CD8-positive, alpha-beta memory T cell (primary cell): ENCODE results near the gene TECRL. TPM values are rescaled to one million over a fixed set of nuclear protein-coding genes. Genes with fewer than 3 reads are reported as not detected.

Experiments
- CTCF ChIA-PET: fragments of 350-600 bp; sonication (Branson Sonifier 250); formaldehyde crosslinking; loops from one replicate; lab custom pipeline; 2021; ENCODE audit warnings: antibody characterized with exemption; lab: Charles Lee
- POLR2A ChIA-PET: fragments of 350-600 bp; sonication (Branson Sonifier 250); formaldehyde crosslinking; loops from one replicate; lab custom pipeline; 2021; ENCODE audit warnings: antibody characterized with exemption; lab: Charles Lee
- DNase-seq, 5 donors: peaks; one replicate each; pipeline versions ENCODE4 v3.0.0 to v3.0.0-alpha.2; 2020 to 2022; ENCODE audit warnings: mixed read lengths in 1 of 5
- H3K27ac ChIP-seq: one replicate; pipeline ENCODE4 v1.7.0; 2013; ENCODE audit warnings: low read depth, mild to moderate bottlenecking, low read length, moderate library complexity
- H3K27me3 ChIP-seq: 2 replicates; pipeline ENCODE4 v1.7.0; 2013; ENCODE audit warnings: low read length, mild to moderate bottlenecking; ENCODE audit not compliant: insufficient read depth, poor library complexity, severe bottlenecking
- H3K36me3 ChIP-seq: 2 replicates; pipeline ENCODE4 v1.7.0; 2013; ENCODE audit warnings: mild to moderate bottlenecking, low read length, moderate library complexity; ENCODE audit not compliant: insufficient read depth
- H3K4me1 ChIP-seq: 2 replicates; pipeline ENCODE4 v1.7.0; 2013; ENCODE audit warnings: mild to moderate bottlenecking, low read length, moderate library complexity; ENCODE audit not compliant: insufficient read depth
- H3K4me3 ChIP-seq: 2 replicates; pipeline ENCODE4 v1.7.0; 2013; ENCODE audit warnings: mild to moderate bottlenecking, low read length
- H3K9me3 ChIP-seq: 2 replicates; pipeline ENCODE4 v1.7.0; 2013; ENCODE audit warnings: mild to moderate bottlenecking, low read length
- H3K27ac Mint-ChIP-seq, 8 donors: one replicate each; pipeline ENCODE4 v1.8.0; 2020 to 2021; ENCODE audit warnings: mixed read lengths in 8 of 8, mild to moderate bottlenecking in 6 of 8, inconsistent platforms in 3 of 8, moderate library complexity in 3 of 8
- H3K27me3 Mint-ChIP-seq, 2 donors: one replicate each; pipeline ENCODE4 v1.8.0; 2020 to 2021; ENCODE audit warnings: mixed read lengths in 2 of 2, mild to moderate bottlenecking in 1 of 2, moderate library complexity in 1 of 2
- H3K36me3 Mint-ChIP-seq, 3 donors: one replicate each; pipeline ENCODE4 v1.8.0; 2020 to 2021; ENCODE audit warnings: mixed read lengths in 3 of 3, inconsistent platforms in 1 of 3, mild to moderate bottlenecking in 1 of 3
- H3K4me1 Mint-ChIP-seq, 3 donors: one replicate each; pipeline ENCODE4 v1.8.0; 2020 to 2021; ENCODE audit warnings: mixed read lengths in 3 of 3, inconsistent platforms in 1 of 3, mild to moderate bottlenecking in 1 of 3
- H3K4me3 Mint-ChIP-seq, 7 donors: one replicate each; pipeline ENCODE4 v1.8.0; 2020 to 2021; ENCODE audit warnings: mixed read lengths in 7 of 7, mild to moderate bottlenecking in 6 of 7, moderate library complexity in 4 of 7, inconsistent platforms in 2 of 7
- H3K9me3 Mint-ChIP-seq, 5 donors: one replicate each; pipeline ENCODE4 v1.8.0; 2020 to 2022; ENCODE audit warnings: mixed read lengths in 5 of 5, mild to moderate bottlenecking in 3 of 5, moderate library complexity in 2 of 5, inconsistent platforms in 1 of 5
- polyA plus RNA-seq: library from polyadenylated mRNA; unstranded; fragments of 300-500 nt; fragmentation: Illumina TruSeq; gene quantifications from one replicate; pipeline ENCODE4 v1.2.3, GENCODE V29; 2021
- total RNA-seq, 2 experiments: library from RNA; stranded (reverse); gene quantifications; one replicate each; pipeline ENCODE4 v1.2.3, GENCODE V29; 2021

The TECRL gene
- total and polyA plus RNA-seq, 3 experiments from 2014 or later, result not detected

DNA sequence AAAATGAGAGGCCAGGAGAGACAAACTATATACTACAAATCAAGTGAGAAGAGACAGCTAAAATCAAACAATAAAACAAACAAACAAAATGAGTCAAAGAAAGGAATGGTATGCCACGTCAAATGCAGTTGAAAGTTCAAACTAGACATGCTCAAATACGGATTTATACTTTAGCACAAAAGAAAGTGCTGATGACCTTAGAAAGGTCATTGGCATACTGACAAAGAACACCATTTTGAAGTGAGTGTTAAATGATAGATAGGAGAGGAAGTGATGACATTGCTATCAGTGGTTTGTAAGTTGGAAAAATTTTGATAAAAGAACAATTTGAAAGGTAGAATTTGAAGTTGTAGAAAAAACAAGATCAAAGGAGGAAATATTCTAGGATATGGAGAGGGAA lies 55.3 kb downstream of the TECRL start:
- H3K36me3 Mint-ChIP-seq, result no peaks in the 10 kb centered on the region
- H3K27ac ChIP-seq, result no peak overlapping the region
- no peak overlapping the region for H3K4me3 Mint-ChIP-seq
- H3K36me3 ChIP-seq, result no peaks in the 10 kb centered on the region
- CTCF ChIA-PET, result no interaction called here
- H3K9me3 ChIP-seq, result no peaks in the 10 kb centered on the region
- H3K4me1 ChIP-seq, result no peaks in the 10 kb centered on the region
- H3K4me1 Mint-ChIP-seq, result no peaks in the 10 kb centered on the region
- no peak for DNase-seq
- no peak overlapping the region for H3K4me3 ChIP-seq
- POLR2A ChIA-PET, result no interaction called here
- peaks cover 0 to 33% (median 11%) of the 10 kb centered on the region in 5 donors for H3K9me3 Mint-ChIP-seq
- H3K27ac Mint-ChIP-seq, result no peak overlapping the region
- no peaks in the 10 kb centered on the region for H3K27me3 ChIP-seq
- H3K27me3 Mint-ChIP-seq, result no peaks in the 10 kb centered on the region

- H3K9me3 ChIP-seq, result no peaks in the 10 kb centered on the region
- H3K27ac ChIP-seq, result no peak overlapping the region
- DNase-seq, result no peak
- CTCF ChIA-PET, result no interaction called here
- no peaks in the 10 kb centered on the region for H3K27me3 Mint-ChIP-seq
- H3K4me3 ChIP-seq, result no peak overlapping the region
- H3K36me3 ChIP-seq, result no peaks in the 10 kb centered on the region
- POLR2A ChIA-PET, result no interaction called here
- H3K27me3 ChIP-seq, result no peaks in the 10 kb centered on the region
- peaks cover 4 to 25% (median 7%) of the 10 kb centered on the region in 5 donors for H3K9me3 Mint-ChIP-seq
- no peaks in the 10 kb centered on the region for H3K36me3 Mint-ChIP-seq
- no peak overlapping the region for H3K4me3 Mint-ChIP-seq
- no peak overlapping the region for H3K27ac Mint-ChIP-seq
- no peaks in the 10 kb centered on the region for H3K4me1 Mint-ChIP-seq
- no peaks in the 10 kb centered on the region for H3K4me1 ChIP-seq
Measured at GRCh38 chr4:64341711-64342110, 67.5 kb downstream of the TECRL start.

- Histone ChIP-seq H3K36me3 (no peaks in the 10 kb centered on the region), H3K27me3 (no peaks in the 10 kb centered on the region), H3K27ac (no peak overlapping the region), H3K4me1 (no peaks in the 10 kb centered on the region), H3K4me3 (no peak overlapping the region), H3K9me3 (no peaks in the 10 kb centered on the region)
- DNase-seq, result no peak
- CTCF ChIA-PET, result no interaction called here
- Mint-ChIP-seq H3K4me3 (no peak overlapping the region), H3K27ac (no peak overlapping the region), H3K27me3 (no peaks in the 10 kb centered on the region), H3K9me3 (peaks cover 2 to 21% (median 7%) of the 10 kb centered on the region in 5 donors), H3K4me1 (no peaks in the 10 kb centered on the region), H3K36me3 (no peaks in the 10 kb centered on the region)
- POLR2A ChIA-PET, result no interaction called here
Measured at GRCh38 chr4:64340218-64341110, 68.8 kb downstream of the TECRL start.

- ChIA-PET CTCF (no interaction called here), POLR2A (no interaction called here)
- Mint-ChIP-seq H3K9me3 (peaks cover 3 to 27% (median 12%) of the 10 kb centered on the region in 5 donors), H3K36me3 (no peaks in the 10 kb centered on the region), H3K27me3 (no peaks in the 10 kb centered on the region), H3K4me3 (no peak overlapping the region), H3K27ac (peak overlapping the region in 1 of 8 donors; percentile 41), H3K4me1 (no peaks in the 10 kb centered on the region)
- no peaks in the 10 kb centered on the region for H3K36me3 ChIP-seq
- H3K27ac ChIP-seq, result no peak overlapping the region
- no peak overlapping the region for H3K4me3 ChIP-seq
- no peaks in the 10 kb centered on the region for H3K4me1 ChIP-seq
- DNase-seq, result no peak
- no peaks in the 10 kb centered on the region for H3K27me3 ChIP-seq
- no peaks in the 10 kb centered on the region for H3K9me3 ChIP-seq
Measured at GRCh38 chr4:64334964-64335363, 74.3 kb downstream of the TECRL start.

GRCh38 chr4:64330143-64330542 lies 79.1 kb downstream of the TECRL start:
- no peaks in the 10 kb centered on the region for H3K27me3 Mint-ChIP-seq
- no peak overlapping the region for H3K27ac Mint-ChIP-seq
- Histone ChIP-seq H3K27me3 (no peaks in the 10 kb centered on the region), H3K36me3 (no peaks in the 10 kb centered on the region), H3K9me3 (no peaks in the 10 kb centered on the region), H3K4me3 (no peak overlapping the region), H3K27ac (no peak overlapping the region), H3K4me1 (no peaks in the 10 kb centered on the region)
- no peak for DNase-seq
- H3K9me3 Mint-ChIP-seq, result peaks cover 2 to 37% (median 10%) of the 10 kb centered on the region in 5 donors
- POLR2A ChIA-PET, result no interaction called here
- H3K4me3 Mint-ChIP-seq, result no peak overlapping the region
- CTCF ChIA-PET, result no interaction called here
- no peaks in the 10 kb centered on the region for H3K4me1 Mint-ChIP-seq
- H3K36me3 Mint-ChIP-seq, result no peaks in the 10 kb centered on the region

DNA sequence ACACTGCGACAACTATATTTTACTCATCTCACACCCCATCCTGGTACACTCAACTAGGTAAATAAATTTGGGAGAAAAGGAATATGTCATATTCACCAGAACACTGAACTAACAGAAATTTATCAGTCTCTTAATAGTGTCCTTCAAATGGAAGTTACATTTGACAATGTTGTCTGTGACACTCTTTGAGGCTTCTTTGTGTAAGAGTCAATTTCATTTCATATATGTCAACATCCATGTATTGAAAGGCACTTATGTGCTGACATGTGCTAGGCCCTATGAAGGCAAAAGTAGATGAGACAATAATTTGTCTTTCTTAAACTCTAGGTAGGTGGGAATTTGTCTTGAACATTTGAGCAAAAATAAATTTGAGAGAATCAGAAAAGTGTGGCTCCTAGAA lies 82.0 kb downstream of the TECRL start:
- Histone ChIP-seq H3K27ac (no peak overlapping the region), H3K36me3 (no peaks in the 10 kb centered on the region), H3K27me3 (no peaks in the 10 kb centered on the region), H3K4me3 (no peak overlapping the region), H3K4me1 (no peaks in the 10 kb centered on the region), H3K9me3 (no peaks in the 10 kb centered on the region)
- Mint-ChIP-seq H3K4me3 (no peak overlapping the region), H3K9me3 (peaks cover 4 to 34% (median 6%) of the 10 kb centered on the region in 5 donors), H3K27ac (no peak overlapping the region), H3K27me3 (no peaks in the 10 kb centered on the region), H3K4me1 (no peaks in the 10 kb centered on the region), H3K36me3 (no peaks in the 10 kb centered on the region)
- ChIA-PET POLR2A (no interaction called here), CTCF (no interaction called here)
- DNase-seq, result no peak

- Histone ChIP-seq H3K4me3 (no peak overlapping the region), H3K9me3 (no peaks in the 10 kb centered on the region), H3K4me1 (no peaks in the 10 kb centered on the region), H3K27ac (no peak overlapping the region), H3K27me3 (no peaks in the 10 kb centered on the region), H3K36me3 (no peaks in the 10 kb centered on the region)
- H3K9me3 Mint-ChIP-seq, result peaks cover 3 to 29% (median 7%) of the 10 kb centered on the region in 5 donors
- no peaks in the 10 kb centered on the region for H3K27me3 Mint-ChIP-seq
- H3K36me3 Mint-ChIP-seq, result no peaks in the 10 kb centered on the region
- H3K4me1 Mint-ChIP-seq, result no peaks in the 10 kb centered on the region
- ChIA-PET CTCF (no interaction called here), POLR2A (no interaction called here)
- H3K4me3 Mint-ChIP-seq, result no peak overlapping the region
- no peak overlapping the region for H3K27ac Mint-ChIP-seq
- no peak for DNase-seq
Measured at GRCh38 chr4:64326507-64326906, 82.7 kb downstream of the TECRL start.

- no peak overlapping the region for H3K4me3 Mint-ChIP-seq
- POLR2A ChIA-PET, result no interaction called here
- H3K4me1 ChIP-seq, result no peaks in the 10 kb centered on the region
- no peak overlapping the region for H3K4me3 ChIP-seq
- H3K4me1 Mint-ChIP-seq, result no peaks in the 10 kb centered on the region
- no peaks in the 10 kb centered on the region for H3K9me3 ChIP-seq
- H3K36me3 ChIP-seq, result no peaks in the 10 kb centered on the region
- H3K9me3 Mint-ChIP-seq, result peaks cover 2 to 24% (median 13%) of the 10 kb centered on the region in 5 donors
- no peaks in the 10 kb centered on the region for H3K27me3 ChIP-seq
- H3K27me3 Mint-ChIP-seq, result no peaks in the 10 kb centered on the region
- H3K36me3 Mint-ChIP-seq, result no peaks in the 10 kb centered on the region
- CTCF ChIA-PET, result no interaction called here
- no peak overlapping the region for H3K27ac ChIP-seq
- H3K27ac Mint-ChIP-seq, result no peak overlapping the region
- DNase-seq, result no peak
Measured at GRCh38 chr4:64306255-64306565, 103.0 kb downstream of the TECRL start.
